ENCODE results near the gene FKBP9.
A peak's percentile ranks its signal among the peaks of the same experiment; 100 is the strongest.
"Not testable (repeated sequence)": the region's sequence is repeated elsewhere in the genome, so short reads cannot be mapped to it uniquely, and the experiment has no call there.

FKBP9 gene

GRCh38 chr7:32957326-32958045, at the start of gene FKBP9:
Gene FKBP9 (plus strand): TSS chr7:32957440. CDS start chr7:32957574, 134 bp downstream.
- peak; percentile 0 to 11 for DNase-seq

GRCh38 chr7:32910195-32910594, 47.0 kb upstream of the FKBP9 start:
- no peak for DNase-seq

- DNase-seq = no peak
Observed at GRCh38 chr7:32914184-32914583, 43.1 kb upstream of the FKBP9 start.

GRCh38 chr7:32915041-32915536, 42.2 kb upstream of the FKBP9 start:
- no peak for DNase-seq

- no peak for DNase-seq
Observed at GRCh38 chr7:32916006-32916405, 41.2 kb upstream of the FKBP9 start.

- DNase-seq = not testable (repeated sequence)
Observed at GRCh38 chr7:32916994-32917393, 40.2 kb upstream of the FKBP9 start.

GRCh38 chr7:32921896-32922295, 35.3 kb upstream of the FKBP9 start:
- no peak for DNase-seq

GRCh38 chr7:32928785-32929298, 28.4 kb upstream of the FKBP9 start:
- DNase-seq = no peak

GRCh38 chr7:32929430-32930143, 27.7 kb upstream of the FKBP9 start:
- DNase-seq = no peak

GRCh38 chr7:32930378-32930777, 26.9 kb upstream of the FKBP9 start:
- no peak for DNase-seq

GRCh38 chr7:32935558-32935957, 21.7 kb upstream of the FKBP9 start:
- no peak for DNase-seq

- DNase-seq = no peak
Observed at GRCh38 chr7:32936689-32937088, 20.6 kb upstream of the FKBP9 start.

- DNase-seq = no peak
Observed at GRCh38 chr7:32937344-32938174, 19.7 kb upstream of the FKBP9 start.

GRCh38 chr7:32941181-32941580, 16.1 kb upstream of the FKBP9 start:
- DNase-seq = no peak

GRCh38 chr7:32941681-32942414, 15.4 kb upstream of the FKBP9 start:
- DNase-seq = no peak

GRCh38 chr7:32942415-32943251, 14.6 kb upstream of the FKBP9 start:
- peak; percentile 62 to 64 for DNase-seq

- no peak for DNase-seq
Observed at GRCh38 chr7:32943252-32944030, 13.8 kb upstream of the FKBP9 start.

- no peak for DNase-seq
Observed at GRCh38 chr7:32947420-32947983, 9.7 kb upstream of the FKBP9 start.

GRCh38 chr7:32948202-32948601, 9.0 kb upstream of the FKBP9 start:
- no peak for DNase-seq

- DNase-seq = no peak
Observed at GRCh38 chr7:32952876-32953275, 4.4 kb upstream of the FKBP9 start.

Data from stimulated activated CD4-positive, alpha-beta T cell treated with anti-CD3 and anti-CD28 coated beads, Interleukin-2, amount 100 ng/mL, for 48 hours (primary cell).